CD4-positive, alpha-beta T cell treated with Interleukin-15 for 1 hour (primary cell): ENCODE results near the gene TMEM156.
"Not testable (repeated sequence)": the region's sequence is repeated elsewhere in the genome, so short reads cannot be mapped to it uniquely, and the experiment has no call there.

Source experiments
- DNase-seq: peaks from one replicate; pipeline ENCODE4 v3.0.0-alpha.2; 2020

Gene TMEM156

DNA sequence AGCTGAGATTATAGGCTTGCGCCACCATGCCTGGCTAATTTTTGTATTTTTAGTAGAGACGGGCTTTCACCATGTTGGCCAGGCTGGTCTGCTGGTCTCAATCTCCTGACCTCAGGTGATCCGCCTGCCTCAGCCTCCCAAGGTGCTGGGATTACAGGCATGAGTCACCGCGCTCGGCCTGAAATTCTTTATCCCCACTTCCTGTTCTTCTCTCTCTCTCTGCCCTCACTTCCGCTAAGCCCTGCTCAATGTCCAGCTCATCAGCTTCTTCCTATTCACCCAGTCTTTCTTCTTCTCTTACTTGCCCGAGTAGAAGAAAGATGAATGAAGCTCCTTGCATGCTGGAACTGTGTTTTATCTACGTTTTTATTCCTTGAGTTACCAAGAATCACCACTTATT lies 43.9 kb downstream of the TMEM156 start:
- DNase-seq, result not testable (repeated sequence)

DNA sequence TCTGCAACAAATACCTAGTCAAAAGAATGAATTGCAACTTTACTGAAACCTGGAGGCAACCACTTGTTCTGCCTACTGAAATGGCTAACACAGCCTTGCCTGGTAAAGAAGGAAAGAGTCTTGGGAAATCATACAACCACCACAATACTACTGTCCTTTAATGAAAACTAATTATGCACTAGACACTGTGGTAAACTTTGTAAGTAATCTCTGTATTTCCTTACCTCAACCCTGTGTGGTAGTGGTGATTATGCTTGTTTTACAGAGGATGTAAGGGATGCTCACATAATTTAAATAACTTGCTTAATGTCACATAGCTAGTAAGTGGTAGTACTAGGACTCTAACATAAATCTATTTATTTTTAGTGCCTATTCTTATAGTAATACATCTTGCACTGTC lies 44.7 kb downstream of the TMEM156 start:
- DNase-seq, result no peak

DNA sequence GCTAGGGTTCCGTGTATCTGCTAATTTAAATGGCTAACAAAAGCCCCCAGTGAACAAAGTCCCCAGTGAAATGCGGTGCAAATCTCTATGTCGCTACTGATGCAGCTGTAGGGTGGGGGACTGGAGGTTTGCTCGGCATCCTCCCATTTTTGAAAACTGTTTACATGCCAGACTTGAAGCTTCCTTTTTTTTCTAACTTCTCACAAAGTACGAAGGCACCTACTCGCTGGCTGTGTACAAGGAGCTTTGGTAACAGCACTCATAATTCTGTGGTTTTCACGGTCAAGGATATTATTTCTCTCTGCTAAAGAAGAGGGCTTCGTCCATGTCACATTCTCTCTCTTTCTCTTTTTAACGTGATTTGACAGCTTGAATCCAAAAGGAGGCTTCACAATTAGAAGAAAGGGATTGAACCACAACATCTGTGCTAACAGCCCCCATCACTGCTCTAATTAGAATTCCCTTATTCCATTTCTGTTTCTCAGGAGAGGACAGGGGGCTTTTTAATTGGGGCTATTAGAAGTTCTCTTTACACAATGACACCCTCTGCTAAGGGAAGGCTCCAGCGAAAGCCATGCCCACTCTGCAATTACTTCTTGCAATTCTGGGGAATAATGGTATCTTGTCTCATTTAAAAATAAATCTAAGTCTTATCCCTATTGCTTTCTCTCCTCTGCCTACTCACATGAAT lies 46.7 kb downstream of the TMEM156 start:
- DNase-seq, result no peak

DNA sequence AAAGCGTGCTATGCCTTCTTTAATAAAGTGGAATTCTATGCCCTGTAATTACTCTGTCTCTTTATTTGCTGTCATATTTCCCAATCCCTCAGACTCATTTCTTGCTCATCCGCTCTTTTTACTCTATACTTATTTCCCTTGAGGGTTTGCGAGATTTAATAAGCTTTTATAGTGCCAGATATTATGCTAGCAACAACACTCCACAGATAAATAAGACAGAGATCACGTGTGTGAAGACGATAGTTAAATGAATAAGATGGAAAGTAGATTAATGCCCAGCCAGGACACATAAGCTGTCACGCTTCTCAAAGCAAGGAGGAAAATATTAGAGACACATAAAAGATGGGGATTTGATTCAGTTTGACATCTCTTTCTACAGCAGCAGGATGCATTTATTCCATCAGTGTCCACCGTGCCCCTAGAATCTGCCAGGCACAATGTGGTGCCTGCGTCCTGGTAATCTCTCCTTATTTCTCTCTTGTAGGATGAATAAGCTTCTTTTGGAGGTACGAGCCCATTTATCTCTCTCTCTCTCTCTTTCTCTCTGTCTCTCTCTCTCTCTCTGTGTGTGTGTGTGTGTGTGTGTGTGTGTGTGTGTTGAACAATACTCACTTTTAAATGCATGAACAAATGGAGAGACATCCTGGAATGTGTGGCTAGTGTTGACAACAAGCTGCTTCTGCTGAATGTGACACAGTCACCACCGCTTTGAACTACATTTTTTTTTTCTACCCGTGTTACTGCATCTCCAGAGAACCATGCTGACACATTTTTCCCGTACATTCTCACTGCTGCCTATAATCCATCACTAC lies 48.2 kb downstream of the TMEM156 start:
- no peak for DNase-seq

DNA sequence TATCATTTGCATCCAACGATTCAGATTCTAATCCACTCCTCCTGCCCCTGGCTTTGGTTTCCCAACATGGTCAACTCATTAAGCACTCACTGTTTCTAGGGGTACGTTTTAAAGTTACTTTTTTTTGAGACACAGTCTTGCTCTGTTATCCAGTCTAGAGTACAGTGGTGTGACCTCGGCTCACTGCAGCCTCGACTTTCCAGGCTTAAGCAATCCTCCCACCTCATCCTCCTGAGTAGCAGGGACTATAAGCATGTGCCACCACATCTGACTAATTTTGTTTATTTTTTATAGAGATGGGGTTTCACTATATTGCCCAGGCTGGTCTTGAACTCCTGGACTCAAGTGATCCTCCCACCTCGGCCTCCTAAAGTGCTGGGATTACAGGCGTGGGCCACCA lies 48.9 kb downstream of the TMEM156 start:
- DNase-seq, result no peak

DNA sequence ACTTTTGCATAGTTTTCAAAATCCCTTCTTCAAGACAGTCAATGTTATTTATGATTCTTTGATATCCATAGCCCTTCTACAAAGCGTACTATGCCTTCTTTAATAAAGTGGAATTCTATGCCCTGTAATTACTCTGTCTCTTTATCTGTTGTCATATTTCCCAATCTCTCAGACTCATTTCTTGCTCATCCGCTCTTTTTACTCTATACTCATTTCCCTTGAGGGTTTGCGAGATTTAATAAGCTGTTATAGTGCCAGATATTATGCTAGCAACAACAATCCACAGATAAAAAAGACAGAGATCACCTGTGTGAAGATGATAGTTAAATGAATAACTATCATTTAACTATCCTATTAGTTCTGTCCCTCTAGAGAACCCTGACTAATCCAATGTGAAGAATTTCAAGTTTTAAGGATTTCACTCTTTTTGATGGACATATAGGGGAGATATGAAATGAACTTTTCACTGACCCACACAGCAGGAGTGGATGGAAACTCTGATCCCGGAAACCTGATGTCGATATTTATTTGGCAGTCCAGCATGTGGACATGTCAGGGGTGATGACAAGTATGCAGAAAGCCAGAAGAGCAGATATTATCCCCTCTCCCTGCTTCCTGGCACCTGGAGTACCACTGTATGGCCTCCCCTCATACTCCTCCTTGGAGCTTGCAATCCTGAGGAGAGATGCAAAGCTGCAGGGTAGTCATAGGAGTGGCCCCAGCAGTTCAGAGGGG lies 49.7 kb downstream of the TMEM156 start:
- no peak for DNase-seq

DNA sequence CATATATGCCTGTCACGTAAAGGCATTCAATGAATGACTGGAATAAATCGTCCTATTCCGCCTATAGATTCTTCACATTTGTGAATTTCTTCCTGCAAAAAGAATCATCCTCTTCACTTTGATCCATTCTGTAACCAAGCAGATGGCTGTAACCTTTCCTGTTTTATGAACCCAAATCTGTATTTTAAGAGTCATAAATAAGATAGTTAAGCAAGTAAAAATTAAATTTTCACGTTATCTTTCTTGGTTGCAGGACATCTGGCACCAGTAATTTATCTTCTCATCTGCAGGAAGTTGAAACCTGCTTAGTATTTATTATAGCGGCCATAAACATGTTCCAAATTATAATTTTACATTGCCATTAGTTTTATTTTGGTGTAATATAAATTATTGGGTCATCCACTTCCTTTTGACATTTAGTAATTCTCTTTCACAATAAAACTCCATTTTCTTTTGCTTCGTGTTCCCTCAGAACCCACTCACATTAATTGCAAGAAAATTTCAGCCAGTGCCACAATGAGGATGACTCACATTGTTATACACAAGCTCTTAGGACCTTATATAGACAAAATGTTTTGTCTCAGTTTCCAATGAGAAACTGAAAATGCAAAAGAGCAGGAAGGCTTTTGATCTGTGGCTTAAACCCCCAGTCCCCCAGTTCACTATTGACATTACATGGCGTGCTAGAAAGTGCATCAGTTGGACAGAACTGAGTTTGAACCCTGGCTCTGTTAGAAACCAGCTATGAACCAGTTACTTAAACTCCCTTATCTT lies 51.1 kb downstream of the TMEM156 start:
- no peak for DNase-seq

DNA sequence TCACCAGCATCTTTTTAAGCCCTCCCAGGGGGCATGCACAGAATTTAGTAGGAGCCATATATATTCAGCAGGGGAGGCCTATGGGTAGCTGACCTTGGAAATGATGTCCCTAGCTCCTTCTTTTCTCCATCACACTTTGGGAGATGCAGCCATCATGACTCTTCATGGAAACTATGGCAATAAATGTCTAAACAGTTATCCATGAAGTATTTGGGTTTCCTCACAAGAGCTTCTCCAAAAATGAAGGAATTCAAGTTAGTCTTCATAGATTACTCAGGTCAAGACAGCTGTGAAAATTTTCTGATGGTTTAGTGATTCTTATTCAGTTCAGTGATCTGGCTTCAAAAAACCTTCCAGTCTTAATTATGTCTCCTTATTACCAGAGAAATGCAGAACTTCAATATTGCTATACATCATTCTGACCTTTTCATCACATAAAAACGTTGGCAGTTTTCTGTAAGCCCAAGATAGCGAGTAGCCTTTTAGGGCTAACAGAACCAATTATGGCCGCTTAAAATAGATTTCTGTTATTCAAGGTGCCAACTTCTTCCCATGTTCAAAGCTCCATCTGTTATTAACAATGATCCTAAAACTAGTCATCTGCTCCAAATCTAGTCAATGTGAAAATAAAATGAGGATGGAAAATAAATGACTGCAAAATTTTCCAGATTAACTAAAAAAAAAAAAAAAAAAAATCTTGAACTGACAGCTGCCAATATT lies 52.5 kb downstream of the TMEM156 start:
- DNase-seq, result no peak

DNA sequence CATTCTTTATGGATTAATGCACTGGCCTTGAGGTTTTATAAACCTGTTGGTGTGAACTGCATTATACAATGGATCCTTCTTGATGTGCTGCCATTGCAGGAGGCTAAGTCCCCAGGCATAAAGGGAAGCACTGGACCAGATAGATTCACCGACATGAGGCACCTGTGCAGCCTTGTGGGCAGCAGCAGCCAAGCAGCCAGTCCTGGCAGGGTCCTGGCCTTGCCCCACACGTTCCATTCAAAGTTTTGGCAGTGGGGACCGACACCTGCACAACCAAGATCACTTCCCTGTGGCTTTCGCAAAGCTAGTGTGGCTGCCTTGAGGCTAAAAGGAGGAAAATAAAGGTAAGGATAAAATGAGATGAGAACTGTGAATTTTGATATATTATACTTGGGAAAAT lies 53.1 kb downstream of the TMEM156 start:
- no peak for DNase-seq

DNA sequence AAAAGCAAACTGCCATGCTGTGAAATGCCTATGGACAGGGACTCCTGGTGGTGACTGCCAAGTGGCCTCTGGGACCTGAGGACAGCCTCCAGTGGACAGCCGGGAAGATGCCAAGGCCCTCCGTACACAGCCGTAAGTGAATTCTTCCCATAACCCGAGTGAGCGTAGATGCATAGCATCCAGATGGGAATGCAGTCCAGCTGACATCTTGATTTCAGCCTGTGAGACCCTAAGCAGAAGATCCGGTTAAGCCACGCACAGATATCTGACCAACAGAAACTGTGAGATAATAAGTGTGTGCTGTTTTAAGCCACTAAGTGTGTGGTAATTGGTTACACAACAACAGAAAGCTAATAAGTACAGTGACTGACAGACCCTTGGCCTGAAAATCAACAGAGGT lies 55.9 kb downstream of the TMEM156 start:
- DNase-seq, result no peak

DNA sequence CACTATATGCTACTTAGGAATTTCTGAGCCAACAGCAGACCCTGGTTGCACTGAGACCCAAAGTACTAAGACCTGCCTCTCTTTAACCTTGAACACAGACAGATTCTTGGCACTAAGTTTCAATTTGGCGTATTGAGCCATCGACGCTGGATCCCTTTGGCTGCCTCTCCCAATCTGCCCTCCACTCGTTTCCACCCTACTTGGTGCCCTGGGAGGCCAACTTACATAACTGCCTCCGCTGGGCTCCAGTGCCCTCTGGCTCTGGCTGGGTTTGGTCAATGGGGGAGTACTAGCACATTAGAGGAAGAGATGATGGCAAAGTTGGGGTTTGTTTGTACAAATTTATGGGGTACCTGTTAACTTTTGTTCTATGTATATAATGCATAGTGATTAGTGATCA lies 63.5 kb downstream of the TMEM156 start:
- DNase-seq, result no peak

DNA sequence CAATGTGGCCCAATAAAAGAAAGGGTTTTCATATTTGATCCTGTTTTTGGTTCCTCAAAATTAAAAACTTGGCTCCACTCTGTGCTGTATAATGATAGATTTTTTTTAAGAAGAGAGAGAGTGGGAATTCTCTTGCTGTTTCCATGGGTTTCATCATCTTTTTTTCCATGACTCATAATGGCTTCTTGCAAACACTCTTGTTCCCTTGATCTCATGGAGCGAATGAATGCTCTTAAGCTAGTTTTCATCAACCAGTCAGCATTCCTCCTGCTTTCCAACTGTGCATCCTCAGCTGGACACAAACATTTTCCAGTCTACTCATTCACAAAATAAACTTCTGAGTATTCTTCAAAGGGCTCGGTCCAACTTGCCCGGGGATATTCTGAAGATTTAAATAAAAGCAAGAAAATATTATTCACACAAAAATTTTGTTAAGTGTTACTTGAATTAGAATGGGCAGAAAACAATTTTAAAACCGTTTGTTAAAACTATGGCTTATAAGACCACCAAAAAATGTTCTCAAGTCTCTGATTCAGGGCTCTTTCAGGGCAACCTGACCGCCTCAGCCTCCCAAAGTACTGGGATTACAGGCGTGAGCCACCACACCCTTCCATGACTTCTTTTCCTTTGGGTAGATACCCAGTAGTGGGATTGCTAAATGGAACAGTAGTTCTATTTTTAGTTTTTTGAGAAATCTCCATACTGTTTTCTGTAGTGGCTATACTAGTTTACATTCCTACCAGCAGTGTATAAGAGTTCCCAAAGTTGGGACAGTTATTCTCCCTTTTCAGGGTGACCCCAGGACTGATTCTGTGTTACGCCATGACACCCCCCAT lies 64.7 kb downstream of the TMEM156 start:
- DNase-seq, result no peak

DNA sequence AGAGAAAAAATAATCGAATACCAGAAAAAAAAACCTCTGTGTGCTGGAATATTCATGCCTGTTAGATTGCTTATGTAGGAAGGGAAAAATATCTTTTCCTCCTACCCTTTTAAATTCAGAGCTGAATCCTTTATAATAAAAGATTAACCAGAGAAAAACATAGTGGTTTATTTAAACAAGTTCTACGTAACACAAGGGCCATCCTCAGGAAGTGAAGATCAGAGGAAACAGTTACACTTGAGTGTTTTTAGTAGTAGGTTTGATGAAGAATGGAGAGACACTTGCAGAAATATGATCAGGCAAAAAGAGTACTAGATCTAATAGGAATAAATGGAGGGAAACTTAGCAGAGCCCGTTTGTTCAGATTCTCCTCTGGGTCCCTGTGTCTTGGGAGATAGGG lies 66.3 kb downstream of the TMEM156 start:
- no peak for DNase-seq

DNA sequence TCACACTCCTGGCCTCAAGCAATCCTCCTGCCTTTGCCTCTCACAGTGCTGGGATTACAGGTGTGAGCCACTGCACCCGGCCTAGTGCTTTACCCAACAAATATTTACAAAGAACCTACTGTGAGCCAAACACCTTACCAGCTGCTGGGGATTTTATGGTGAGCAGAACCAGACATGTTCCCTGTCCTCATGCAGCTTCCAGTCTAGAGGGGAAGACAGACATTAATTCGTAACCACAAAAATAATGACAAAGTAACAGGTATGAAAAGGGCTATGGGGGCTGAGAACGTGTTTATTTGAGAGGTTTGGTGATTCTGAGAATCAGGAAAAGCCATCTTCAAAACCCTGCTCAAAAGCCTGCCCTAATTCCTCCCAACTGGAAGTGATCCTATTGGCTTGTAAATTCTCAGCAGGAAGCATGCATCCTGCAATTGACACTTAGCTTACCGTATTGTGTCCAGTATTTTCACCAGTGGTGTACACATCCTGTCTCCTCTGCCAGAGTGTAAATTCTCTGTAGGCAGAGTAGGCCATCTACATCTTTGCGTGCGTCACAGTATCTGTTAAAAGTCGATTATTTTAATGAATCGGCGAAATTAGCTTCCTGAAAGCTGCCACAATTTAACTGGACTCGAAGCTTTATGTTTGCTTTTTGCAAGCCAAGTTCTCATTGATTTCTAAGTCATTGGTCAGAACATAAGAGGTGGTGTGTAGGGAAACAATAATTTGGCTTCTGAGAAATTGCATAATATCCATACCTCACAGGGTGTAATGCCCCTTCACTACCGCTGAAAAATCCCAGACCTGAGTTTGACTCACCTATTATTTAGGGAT lies 67.0 kb downstream of the TMEM156 start:
- DNase-seq, result no peak

DNA sequence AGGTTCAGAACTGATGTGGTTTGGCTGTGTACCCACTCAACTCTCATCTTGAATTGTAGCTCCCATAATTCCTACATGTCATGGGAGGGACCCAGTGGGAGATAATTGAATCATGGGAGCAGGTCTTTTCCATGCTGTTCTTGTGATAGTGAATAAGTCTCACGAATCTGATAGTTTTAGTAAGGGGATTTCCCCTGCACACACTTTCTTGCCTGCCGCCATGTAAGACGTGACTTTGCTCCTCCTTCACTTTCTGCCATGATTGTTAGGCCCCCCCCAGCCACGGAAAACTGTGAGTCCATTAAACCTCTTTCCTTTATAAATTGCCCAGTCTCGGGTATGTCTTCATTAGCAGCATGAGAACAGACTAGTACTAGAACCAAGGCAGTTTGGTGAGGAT lies 73.0 kb downstream of the TMEM156 start:
- not testable (repeated sequence) for DNase-seq

DNA sequence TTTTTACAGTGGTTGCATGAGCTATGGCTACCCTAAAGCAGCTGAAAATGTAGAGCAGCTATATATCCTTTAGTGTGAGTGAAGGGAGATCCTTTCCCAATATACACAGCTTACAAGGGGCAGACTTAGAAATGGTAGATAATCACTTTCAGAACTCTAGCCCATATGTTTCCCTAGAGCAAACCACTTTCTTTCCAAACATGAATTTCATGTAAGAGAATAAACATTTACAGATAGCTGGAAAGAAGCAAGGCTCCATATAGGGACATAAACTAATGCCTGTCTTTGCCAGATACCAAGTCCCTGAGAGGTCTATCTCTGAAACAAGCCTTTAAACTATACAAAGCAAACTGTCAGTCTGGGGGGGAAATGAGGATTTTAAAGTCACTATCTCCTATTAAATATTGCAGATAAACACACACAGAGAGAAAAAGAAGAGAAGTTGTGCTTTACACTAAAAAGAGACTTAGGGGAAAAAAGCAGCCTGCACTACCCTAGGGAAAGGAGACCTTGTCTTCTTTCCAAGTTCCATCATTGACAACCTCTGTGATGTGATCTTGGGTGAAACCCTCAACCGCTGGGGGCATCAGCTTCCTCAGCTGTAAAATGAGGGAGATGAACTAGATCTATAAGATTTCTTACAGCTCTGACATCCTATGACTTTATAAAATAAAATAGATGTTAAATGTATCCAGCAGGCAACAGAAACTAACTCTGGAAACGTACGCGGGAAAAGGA lies 73.6 kb downstream of the TMEM156 start:
- no peak for DNase-seq

DNA sequence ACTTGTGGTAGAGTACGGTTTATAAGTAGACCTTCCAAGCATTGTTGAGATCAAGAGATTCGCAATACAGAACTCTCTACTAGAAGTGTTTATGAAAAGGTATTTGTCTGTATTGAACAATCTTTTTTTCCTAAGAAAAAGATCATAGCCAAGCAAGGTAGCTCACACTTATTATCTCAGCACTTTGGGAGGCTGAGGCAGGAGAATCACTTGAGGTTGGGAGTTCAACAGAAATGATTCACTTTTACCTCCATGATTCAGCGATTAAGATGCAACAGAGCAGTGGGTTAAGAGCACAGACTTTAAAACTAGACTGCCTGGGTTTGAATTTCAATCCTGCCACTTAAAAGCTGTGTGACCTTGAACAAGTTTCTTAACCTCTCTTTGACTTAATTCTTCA lies 74.3 kb downstream of the TMEM156 start:
- DNase-seq, result no peak

DNA sequence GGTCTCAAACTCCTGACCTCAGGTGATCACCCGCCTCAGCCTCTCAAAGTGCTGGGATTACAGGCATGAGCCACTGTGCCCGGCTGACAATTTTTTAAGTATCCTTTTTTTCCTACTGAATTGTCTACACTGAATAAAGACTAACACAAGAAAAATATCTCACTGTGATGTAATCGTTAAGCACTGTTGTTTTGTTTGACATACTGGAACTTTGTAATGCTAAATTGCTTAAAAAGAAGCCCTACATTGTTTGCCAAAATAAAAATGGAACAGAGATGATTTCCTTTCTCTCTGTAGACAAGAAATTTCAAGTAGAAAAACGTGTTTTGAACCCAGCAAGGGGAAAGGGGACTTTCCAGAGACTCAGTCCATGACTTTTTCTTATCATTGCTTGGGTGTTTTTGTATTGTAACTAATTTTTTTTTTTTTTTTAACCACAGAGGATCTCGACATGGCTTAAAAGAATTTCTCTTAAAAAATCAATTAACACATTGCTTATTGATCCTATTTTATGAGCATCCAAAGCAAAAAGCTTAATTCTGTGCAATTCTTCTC lies 74.9 kb downstream of the TMEM156 start:
- DNase-seq, result no peak

DNA sequence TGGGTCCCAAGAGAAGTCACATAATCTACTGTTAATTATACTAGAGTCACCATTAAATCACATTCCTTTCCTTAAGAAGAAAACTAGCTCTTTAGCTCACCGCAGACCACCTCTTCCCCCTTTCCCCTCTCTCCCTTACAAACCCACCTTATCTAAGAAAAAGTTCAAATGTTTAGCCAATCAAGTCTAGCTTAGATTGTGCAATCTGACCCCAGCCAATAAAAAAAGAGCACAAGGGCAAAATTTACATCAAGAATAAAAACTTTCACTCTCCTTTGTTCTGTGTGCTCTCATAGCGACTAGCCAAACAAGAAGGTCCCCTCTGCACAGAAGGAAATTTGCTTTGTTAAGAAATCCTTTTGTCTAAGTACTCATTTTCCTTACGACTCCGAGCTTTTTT lies 76.3 kb downstream of the TMEM156 start:
- no peak for DNase-seq
